Tibial nerve (tissue), 4 donors: ENCODE data around the gene OR52M1.

Experiments
- EP300 ChIP-seq, 2 donors: sonication (generic); formaldehyde crosslinking; IDR thresholded peaks; one replicate each; pipeline ENCODE4 v1.6.1; 2017; ENCODE audit warnings: antibody characterized with exemption in 2 of 2, mild to moderate bottlenecking in 1 of 2
- POLR2A ChIP-seq, 2 donors: fragments of 450-650 bp; IDR thresholded peaks; one replicate each; pipeline ENCODE4 v1.6.1; 2017; ENCODE audit warnings: antibody characterized with exemption in 2 of 2, mild to moderate bottlenecking in 2 of 2, moderate library complexity in 2 of 2
- TF ChIP-seq, protein P1 (sequence below), 5 experiments: fragments of 200-600 bp in 3 of 5; fragments of 450-650 bp in 2 of 5; sonication (generic) in 3 of 5; IDR thresholded peaks; one replicate each; pipeline ENCODE4 v1.5.1; 2016 to 2019; ENCODE audit warnings: antibody characterized with exemption in 5 of 5, mild to moderate bottlenecking in 3 of 5, moderate library complexity in 2 of 5

GRCh38 chr11:4508886-4509285, 36.1 kb upstream of the OR52M1 start:
- TF ChIP-seq, protein P1, sequence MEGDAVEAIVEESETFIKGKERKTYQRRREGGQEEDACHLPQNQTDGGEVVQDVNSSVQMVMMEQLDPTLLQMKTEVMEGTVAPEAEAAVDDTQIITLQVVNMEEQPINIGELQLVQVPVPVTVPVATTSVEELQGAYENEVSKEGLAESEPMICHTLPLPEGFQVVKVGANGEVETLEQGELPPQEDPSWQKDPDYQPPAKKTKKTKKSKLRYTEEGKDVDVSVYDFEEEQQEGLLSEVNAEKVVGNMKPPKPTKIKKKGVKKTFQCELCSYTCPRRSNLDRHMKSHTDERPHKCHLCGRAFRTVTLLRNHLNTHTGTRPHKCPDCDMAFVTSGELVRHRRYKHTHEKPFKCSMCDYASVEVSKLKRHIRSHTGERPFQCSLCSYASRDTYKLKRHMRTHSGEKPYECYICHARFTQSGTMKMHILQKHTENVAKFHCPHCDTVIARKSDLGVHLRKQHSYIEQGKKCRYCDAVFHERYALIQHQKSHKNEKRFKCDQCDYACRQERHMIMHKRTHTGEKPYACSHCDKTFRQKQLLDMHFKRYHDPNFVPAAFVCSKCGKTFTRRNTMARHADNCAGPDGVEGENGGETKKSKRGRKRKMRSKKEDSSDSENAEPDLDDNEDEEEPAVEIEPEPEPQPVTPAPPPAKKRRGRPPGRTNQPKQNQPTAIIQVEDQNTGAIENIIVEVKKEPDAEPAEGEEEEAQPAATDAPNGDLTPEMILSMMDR (IDR thresholded peaks at IDR 0.05): no peak
- no peak for TF ChIP-seq POLR2A (IDR thresholded peaks at IDR 0.05)
- no peak for TF ChIP-seq EP300 (IDR thresholded peaks at IDR 0.05)
